CD4-positive, alpha-beta T cell (primary cell): ENCODE results near the gene PCDH9. TPM values are rescaled to one million over a fixed set of nuclear protein-coding genes. Genes with fewer than 3 reads are reported as not detected.

Source experiments
- ATAC-seq: fragments of 200-7000 bp; cut with Tn5 transposase; one replicate; pipeline ENCODE4 v1.10.0; 2022; ENCODE audit warnings: mild to moderate bottlenecking; ENCODE audit not compliant: poor library complexity
- CTCF ChIA-PET: fragments of 350-600 bp; sonication (Branson Sonifier 250); formaldehyde crosslinking; loops from one replicate; lab custom pipeline; 2021; ENCODE audit warnings: antibody characterized with exemption, inconsistent platforms; lab: Charles Lee
- POLR2A ChIA-PET: fragments of 350-600 bp; sonication (Branson Sonifier 250); formaldehyde crosslinking; loops from one replicate; lab custom pipeline; 2021; ENCODE audit warnings: antibody characterized with exemption, inconsistent platforms; lab: Charles Lee
- DNase-seq, 14 experiments: peaks; one replicate each; pipeline ENCODE4 v3.0.0-alpha.2; 2013 to 2020; ENCODE audit warnings: mixed read lengths in 2 of 14
- H3K27ac ChIP-seq, 2 donors: one replicate each; pipeline versions ENCODE4 v1.5.1 to v1.7.0; 2013; ENCODE audit warnings: low read length in 2 of 2, low read depth in 1 of 2, mild to moderate bottlenecking in 1 of 2
- H3K27me3 ChIP-seq, 2 experiments: 1 replicate in 1 of 2; 2 replicates in 1 of 2; pipeline versions ENCODE4 v1.6.1 to v1.7.0; 2013; ENCODE audit warnings: low read length in 2 of 2, control low read depth in 1 of 2, mild to moderate bottlenecking in 1 of 2, moderate library complexity in 1 of 2; ENCODE audit not compliant: insufficient read depth in 2 of 2, control insufficient read depth in 1 of 2
- H3K36me3 ChIP-seq: one replicate; pipeline ENCODE4 v1.6.1; 2013; ENCODE audit warnings: low read length, control low read depth; ENCODE audit not compliant: insufficient read depth
- H3K4me1 ChIP-seq: one replicate; pipeline ENCODE4 v1.6.1; 2013; ENCODE audit warnings: low read length, control low read depth; ENCODE audit not compliant: insufficient read depth
- H3K4me3 ChIP-seq: one replicate; pipeline ENCODE4 v1.5.1; 2013; ENCODE audit warnings: mild to moderate bottlenecking, low read length, moderate library complexity
- H3K9me3 ChIP-seq, 2 experiments: 1 replicate in 1 of 2; 2 replicates in 1 of 2; pipeline versions ENCODE4 v1.6.1 to v1.7.0; 2013; ENCODE audit warnings: low read length in 2 of 2, mild to moderate bottlenecking in 2 of 2, control low read depth in 1 of 2, moderate library complexity in 1 of 2; ENCODE audit not compliant: control insufficient read depth in 1 of 2, insufficient read depth in 1 of 2
- H3K27ac Mint-ChIP-seq: one replicate; pipeline ENCODE4 v1.8.0; 2020; ENCODE audit warnings: mixed read lengths
- H3K27me3 Mint-ChIP-seq: one replicate; pipeline ENCODE4 v1.8.0; 2021; ENCODE audit warnings: mixed read lengths
- H3K36me3 Mint-ChIP-seq: one replicate; pipeline ENCODE4 v1.8.0; 2021; ENCODE audit warnings: low read depth, mixed read lengths
- H3K4me1 Mint-ChIP-seq: one replicate; pipeline ENCODE4 v1.8.0; 2021; ENCODE audit warnings: low read depth, mixed read lengths
- H3K4me3 Mint-ChIP-seq: one replicate; pipeline ENCODE4 v1.8.0; 2020; ENCODE audit warnings: mild to moderate bottlenecking, mixed read lengths
- H3K9me3 Mint-ChIP-seq: one replicate; pipeline ENCODE4 v1.8.0; 2020; ENCODE audit warnings: mixed read lengths
- CTCF ChIP-seq: fragments of 200-600 bp; IDR thresholded peaks from one replicate; pipeline ENCODE4 v1.8.0; 2022; ENCODE audit warnings: antibody characterized with exemption, mild to moderate bottlenecking
- intact Hi-C, 2 experiments: fragments of 100-400 bp; cut with DNase I in 1 of 2; cut with micrococcal nuclease in 1 of 2; formaldehyde crosslinking; loops; one replicate each; pipeline versions ENCODE4 v1.15.1 to v1.9.0; 2023 to 2025; cut with DNase I, micrococcal nuclease
- total RNA-seq, 174 experiments: library from RNA in 2 of 174; stranded (reverse) in 2 of 174; gene quantifications; one replicate each; pipeline ENCODE4 v1.2.3 and lab custom pipeline; 2021 to 2026

The PCDH9 gene
- total RNA-seq, 2 experiments from 2014 or later, result 0.08 to 0.19 TPM

DNA sequence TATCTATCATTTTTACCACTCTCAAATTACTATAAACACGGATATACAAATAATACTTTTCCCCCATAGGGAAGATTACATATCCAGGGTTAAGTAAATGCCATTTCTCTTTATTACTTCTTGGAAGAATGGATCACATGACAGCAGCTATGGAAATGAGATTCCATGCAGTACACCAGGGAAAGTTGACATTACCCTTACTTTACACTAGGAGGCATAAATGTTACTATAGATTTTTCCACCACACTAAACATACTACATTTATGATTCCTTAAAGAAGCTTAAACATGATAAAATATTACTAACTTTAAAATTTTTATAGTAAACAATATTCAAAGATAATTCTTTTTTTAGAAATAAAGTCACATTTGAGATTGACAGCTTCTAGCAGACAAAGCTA is 611.4 kb downstream of the PCDH9 start:
- no peaks in the 10 kb centered on the region for H3K4me1 ChIP-seq
- Mint-ChIP-seq H3K9me3 (peaks cover 3% of the 10 kb centered on the region), H3K27ac (no peak overlapping the region), H3K4me3 (no peak overlapping the region), H3K4me1 (no peaks in the 10 kb centered on the region), H3K36me3 (no peaks in the 10 kb centered on the region), H3K27me3 (no peaks in the 10 kb centered on the region)
- no peak overlapping the region for H3K27ac ChIP-seq
- TF ChIP-seq CTCF, result no peak
- intact Hi-C loops, result no loop called here
- CTCF ChIA-PET, result no interaction called here
- no peaks in the 10 kb centered on the region for H3K27me3 ChIP-seq
- peaks cover 0 to 12% of the 10 kb centered on the region in 2 experiments for H3K9me3 ChIP-seq
- no peaks in the 10 kb centered on the region for H3K36me3 ChIP-seq
- ATAC-seq (no peak), DNase-seq (no peak)
- POLR2A ChIA-PET, result no interaction called here
- no peak overlapping the region for H3K4me3 ChIP-seq

- Mint-ChIP-seq H3K4me1 (no peaks in the 10 kb centered on the region), H3K9me3 (peaks cover 3% of the 10 kb centered on the region), H3K27me3 (no peaks in the 10 kb centered on the region), H3K36me3 (no peaks in the 10 kb centered on the region), H3K4me3 (no peak overlapping the region), H3K27ac (no peak overlapping the region)
- no peak for ATAC-seq
- Histone ChIP-seq H3K27me3 (no peaks in the 10 kb centered on the region), H3K27ac (no peak overlapping the region), H3K4me3 (no peak overlapping the region), H3K4me1 (no peaks in the 10 kb centered on the region), H3K36me3 (no peaks in the 10 kb centered on the region), H3K9me3 (peaks cover 0 to 16% of the 10 kb centered on the region in 2 experiments)
- CTCF ChIA-PET, result no interaction called here
- intact Hi-C loops, result no loop called here
- no peak for TF ChIP-seq CTCF
- POLR2A ChIA-PET, result no interaction called here
- DNase-seq, result no peak
Observed at GRCh38 chr13:66617786-66618185, 612.4 kb downstream of the PCDH9 start.

DNA sequence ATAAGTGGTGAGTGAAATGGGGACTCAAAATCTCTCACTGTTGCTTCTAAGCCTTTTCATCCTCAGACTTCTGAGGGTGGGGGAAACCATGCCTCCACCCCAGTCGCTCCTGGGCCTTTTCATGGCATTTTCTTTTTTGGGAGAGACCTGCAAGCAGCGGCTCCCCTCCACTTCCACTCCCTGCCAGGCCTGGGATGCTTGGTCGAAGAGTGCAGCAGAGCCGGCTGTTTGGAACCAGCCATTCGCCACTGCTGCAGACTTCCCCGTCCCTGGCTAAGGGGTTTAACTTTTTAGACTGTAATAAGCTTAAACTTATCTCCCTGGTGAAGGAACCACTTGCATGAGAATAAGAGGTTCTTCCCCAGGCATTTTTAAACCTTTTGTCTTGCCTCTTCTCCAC is 617.2 kb downstream of the PCDH9 start:
- H3K4me1 Mint-ChIP-seq, result no peaks in the 10 kb centered on the region
- no peaks in the 10 kb centered on the region for H3K36me3 ChIP-seq
- DNase-seq (no peak), ATAC-seq (no peak)
- no peak overlapping the region for H3K4me3 ChIP-seq
- peaks cover 0 to 9% of the 10 kb centered on the region in 2 experiments for H3K9me3 ChIP-seq
- CTCF ChIA-PET, result no interaction called here
- no peaks in the 10 kb centered on the region for H3K36me3 Mint-ChIP-seq
- intact Hi-C loops, result no loop called here
- H3K4me3 Mint-ChIP-seq, result no peak overlapping the region
- POLR2A ChIA-PET, result no interaction called here
- no peaks in the 10 kb centered on the region for H3K27me3 ChIP-seq
- TF ChIP-seq CTCF, result no peak
- H3K27ac ChIP-seq, result no peak overlapping the region
- H3K27ac Mint-ChIP-seq, result no peak overlapping the region
- no peaks in the 10 kb centered on the region for H3K27me3 Mint-ChIP-seq
- H3K4me1 ChIP-seq, result no peaks in the 10 kb centered on the region
- H3K9me3 Mint-ChIP-seq, result no peaks in the 10 kb centered on the region
